Measurements from ENCODE around the gene ATP8B3.
"Not testable (repeated sequence)": the region's sequence is repeated elsewhere in the genome, so short reads cannot be mapped to it uniquely, and the experiment has no call there.

Gene ATP8B3

DNA sequence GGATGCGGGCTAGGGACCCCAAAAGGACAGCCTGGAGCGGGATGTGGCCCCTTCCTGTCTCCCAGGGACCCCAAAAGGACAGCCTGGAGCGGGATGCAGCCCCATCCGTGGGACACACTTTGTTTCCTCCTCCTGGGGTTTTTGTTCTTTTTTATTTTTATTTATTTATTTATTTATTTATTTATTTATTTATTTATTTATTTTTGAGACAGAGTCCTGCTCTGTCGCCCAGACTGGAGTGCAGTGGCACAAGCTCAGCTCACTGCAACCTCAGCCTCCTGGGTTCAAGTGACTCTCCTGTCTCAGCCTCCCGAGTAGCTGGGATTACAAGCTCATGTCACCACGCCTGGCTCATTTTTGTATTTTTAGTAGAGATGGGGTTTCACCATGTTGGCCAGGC lies 14.8 kb downstream of the ATP8B3 start:
- not testable (repeated sequence) for DNase-seq (ENCODE audit: low spot score)

DNA sequence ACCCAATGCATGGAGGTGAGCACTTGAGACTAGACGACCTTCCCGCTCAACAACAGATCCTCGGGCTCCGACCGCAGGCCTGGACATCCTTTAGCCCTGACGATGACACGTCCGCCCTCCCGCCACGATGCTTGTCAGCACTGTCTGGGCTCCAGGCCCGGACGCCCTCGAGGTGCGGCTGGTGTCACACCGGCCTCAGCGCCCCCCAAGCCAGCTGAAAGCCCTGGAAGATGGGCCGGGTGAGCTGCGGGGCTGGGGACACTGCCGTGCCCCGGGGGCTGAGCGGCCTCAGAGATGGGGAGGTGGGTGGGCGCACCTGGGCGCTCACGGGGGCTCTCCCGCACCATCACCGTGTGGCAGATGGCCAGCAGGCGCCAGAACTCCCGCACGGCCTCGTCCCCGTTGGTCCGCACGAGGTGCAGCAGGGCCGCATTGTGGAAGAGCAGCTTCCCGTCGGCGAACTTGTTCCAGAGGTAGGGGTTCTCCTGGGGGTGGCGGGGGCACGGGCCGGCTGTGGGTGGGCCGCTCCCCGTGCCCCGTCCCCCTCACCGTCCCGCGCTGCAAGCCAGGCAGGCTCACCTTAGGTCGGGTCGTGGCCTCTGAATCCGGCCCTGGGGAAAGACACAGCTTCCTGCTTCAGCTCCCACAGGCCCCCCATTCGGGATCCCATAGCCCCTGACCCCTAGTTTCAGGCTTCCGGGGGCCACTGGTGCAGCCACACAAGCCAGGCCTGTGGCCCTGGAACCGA lies 15.5 kb downstream of the ATP8B3 start:
- DNase-seq (ENCODE audit: low spot score), result no peak

DNA sequence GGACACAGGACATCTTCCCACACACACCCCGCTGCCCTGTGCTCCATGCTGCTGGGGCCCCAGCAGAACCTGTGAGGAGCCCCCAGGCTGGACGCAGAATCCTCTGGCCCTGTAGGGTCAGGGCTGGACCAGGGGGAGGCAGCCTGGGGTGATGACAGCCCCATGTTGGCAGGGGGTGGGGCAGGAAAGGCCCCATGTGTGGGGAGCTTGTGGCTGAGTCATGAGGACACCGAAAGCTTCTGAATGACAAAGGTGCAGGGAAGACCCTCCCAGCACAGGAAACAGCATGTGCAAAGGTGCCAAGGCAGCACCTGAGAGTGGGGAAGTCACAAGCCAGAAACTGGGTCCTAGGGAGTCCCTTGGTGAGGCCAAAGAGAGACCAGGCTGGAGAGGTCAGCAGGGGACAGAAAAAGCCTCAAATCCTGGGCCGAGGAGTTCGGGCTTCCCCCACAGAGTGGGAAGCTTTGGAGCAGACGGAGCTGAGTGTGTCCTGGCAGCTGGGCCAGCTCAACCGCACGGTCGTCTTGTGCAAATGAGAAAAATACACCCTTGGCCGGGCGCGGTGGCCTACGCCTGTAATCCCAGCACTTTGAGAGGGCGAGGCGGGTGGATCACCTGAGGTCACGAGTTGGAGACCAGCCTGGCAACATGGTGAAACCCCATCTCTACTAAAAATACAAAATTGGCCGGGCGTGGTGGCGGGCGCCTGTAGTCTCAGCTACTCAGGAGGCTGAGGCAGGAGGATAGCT lies 17.5 kb downstream of the ATP8B3 start:
- DNase-seq (ENCODE audit: low spot score), result no peak

DNA sequence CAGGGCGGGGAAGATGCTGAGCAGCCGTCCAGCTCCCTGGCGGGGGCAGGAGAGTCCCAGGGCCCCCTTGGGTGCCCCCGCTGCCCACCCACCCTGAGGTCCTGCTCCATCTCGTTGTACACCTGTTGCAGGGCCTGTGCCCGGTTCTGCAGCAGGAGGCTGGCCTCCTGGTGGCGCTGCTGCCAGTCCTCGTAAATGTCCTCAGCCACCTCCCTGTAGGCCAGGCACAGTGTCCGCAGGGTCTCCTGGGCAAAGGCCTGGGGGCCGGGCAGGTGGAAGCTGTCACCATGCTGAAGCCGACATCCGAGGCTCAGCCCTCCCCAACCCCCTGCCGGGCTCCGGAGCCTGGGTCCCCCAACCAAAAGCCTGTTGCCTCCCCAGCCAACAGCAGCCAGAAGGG lies 20.2 kb downstream of the ATP8B3 start:
- DNase-seq (ENCODE audit: low spot score), result no peak

DNA sequence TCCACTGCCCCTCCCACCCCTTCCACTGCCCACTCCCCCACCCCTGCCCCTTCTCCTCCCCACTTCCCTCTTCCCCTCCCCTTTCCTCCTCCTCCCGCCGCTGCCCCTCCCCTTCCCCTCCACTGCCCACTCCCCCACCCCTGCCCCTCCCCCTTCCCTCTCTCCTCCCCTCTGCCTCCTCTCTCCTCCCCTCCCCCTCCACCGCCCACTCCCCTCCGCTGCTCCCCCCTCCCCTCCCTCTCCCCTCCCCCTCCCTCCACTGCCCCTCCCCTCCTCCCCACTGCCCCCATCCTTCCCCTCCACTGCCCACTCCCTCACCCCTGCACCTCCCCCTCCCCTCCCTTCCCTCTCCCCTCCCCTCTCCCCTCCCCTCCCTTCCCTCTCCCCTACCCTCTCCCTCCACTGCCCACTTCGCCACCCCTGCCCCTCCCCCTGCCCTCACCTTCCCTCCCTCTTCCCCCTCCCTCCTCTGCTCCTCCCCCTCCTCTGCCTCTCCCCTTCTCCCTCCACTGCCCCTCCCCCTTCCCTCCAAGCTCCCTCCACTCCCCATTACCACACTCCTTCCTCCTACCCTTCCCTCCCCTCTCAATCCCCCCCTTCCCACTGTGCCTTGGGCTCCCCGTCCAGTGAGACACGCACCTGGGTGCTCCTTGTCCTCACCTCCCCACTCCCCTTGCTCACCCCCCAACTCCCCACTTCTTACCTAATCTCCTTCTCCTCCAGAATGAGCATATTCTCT lies 21.9 kb downstream of the ATP8B3 start:
- no peak for DNase-seq (ENCODE audit: low spot score)

DNA sequence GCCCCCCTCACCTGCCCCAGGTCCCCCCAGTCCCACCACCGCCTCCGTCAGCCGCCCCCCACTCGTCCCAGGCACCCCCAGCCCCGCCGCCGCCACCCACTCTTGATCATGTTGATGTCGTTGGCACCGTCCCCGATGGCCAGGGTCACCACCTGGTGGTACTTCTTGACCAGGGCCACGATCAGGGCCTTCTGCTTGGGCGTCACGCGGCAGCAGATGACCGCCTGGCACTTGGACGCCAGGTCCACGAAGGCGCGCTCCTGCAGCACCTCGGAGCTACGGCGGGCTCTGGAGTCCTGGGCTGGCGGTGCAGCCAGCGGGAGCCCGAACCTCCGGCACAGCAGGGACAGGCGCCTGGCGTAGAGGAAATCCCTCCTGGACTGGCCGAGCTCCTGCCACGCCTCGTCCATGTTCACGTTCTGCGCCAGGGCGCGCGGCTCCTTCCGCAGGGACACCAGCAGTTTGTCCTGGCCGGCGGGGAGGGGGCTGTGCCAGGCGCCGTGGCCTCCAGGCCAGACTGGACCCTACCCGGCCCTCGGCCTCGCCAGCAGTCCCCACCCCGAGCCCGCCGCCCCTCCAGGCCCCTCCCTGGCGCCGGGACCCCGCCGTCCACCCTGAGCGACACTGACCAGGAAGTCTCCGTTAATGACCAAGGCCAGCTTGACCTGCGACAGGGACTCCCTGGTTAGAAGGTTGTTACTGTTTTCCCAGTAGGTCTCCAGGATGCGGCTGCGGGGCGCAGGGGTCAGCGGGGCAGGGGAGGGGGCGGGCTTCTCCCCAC lies 22.6 kb downstream of the ATP8B3 start:
- no peak for DNase-seq (ENCODE audit: low spot score)

DNA sequence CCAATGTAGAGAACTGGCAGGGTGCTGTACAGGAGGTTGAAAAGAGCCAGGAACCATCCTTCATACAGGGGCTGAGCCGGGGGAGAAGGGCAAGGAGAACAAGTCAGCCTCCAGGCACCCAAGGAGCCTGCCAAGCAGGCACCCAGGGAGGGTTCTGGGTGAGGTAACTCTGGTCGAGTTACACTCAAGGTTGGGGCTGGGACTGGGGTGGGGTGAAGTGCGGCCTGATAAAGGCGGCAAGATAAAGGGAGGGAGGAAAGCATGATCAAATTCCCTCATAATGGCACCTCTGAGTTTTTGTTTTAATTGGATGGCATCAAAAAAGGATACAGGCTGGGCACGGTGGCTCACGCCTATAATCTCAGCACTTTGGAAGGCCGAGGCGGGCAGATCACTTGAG lies 25.0 kb downstream of the ATP8B3 start:
- DNase-seq (ENCODE audit: low spot score), result no peak

DNA sequence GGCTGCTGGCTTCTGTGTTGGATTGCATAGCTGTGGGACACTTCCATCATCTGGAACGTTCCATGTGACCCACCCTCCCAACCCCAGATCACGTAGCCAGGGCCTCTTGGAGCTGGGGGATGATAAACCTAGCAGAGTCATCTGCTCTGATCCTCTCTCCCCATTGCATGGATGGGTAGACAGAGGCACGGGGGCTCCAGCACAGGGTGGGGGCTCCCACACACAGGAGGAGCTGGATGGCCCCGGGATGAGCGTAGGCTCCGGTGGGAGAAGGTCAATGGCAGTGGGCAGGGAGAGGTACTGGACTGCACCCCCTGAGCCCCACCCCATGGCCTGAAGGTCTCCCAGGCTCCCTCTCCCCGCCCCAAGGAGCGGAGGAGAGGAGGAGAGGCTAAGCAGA lies 25.4 kb downstream of the ATP8B3 start:
- DNase-seq (ENCODE audit: low spot score), result no peak

DNA sequence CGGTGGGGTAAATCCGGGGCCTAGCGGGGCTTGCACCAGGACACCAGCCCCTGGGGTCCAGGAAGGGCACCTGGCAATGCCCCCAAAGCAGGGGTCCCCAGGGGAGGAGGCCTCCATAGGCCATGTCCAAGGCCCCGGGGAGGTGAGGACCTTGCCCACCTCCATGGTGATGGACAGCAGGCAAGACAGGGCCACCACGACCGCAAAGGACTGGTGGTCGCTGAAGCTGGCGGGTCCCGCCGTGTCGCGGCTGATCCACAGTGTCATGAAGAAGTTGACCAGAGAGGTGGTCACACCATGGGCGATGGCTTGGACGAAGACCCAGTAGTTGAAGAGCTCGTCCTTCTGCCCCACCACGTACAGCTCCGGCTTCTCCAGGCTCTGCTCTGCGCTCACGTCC lies 26.8 kb downstream of the ATP8B3 start:
- DNase-seq (ENCODE audit: low spot score), result no peak

DNA sequence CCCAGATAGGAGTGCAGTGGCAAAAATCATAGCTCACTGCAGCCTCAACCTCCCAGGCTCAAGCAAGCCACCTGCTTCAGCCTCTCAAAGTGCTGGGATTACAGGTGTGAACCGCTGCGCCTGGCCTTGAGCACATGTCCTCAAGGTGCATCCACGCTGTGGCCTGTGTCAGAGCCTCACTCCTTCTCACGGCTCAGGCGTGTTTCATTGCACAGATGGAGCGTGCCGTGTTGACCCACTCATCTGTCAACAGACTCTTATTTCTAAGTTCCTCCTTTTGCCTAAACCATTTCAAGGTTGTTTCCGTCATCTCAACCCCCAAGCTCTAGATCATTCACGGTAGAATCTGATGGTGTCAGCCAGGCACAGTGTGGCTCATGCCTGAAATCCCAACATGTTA lies 28.2 kb downstream of the ATP8B3 start:
- DNase-seq (ENCODE audit: low spot score), result no peak

DNA sequence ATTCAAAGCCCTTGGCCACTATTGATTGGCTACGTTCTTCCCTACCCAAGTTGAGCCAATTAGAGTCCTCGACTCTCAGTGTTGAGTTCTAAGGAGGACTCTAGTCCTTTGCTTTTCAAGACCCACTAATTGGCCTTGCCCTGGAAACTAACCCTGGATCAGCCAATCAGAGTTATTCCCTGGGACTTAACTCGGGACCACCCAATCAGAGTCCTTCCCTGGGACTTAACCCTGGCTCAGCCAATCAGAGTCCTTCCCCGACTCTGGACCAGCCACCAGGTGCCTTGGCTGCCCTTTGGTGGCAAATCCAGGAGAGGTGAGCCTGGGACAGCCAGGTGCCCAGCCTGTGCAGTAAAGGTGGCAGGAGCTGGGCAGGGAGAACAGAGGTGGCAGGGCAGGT lies 28.7 kb downstream of the ATP8B3 start:
- DNase-seq (ENCODE audit: low spot score), result no peak

DNA sequence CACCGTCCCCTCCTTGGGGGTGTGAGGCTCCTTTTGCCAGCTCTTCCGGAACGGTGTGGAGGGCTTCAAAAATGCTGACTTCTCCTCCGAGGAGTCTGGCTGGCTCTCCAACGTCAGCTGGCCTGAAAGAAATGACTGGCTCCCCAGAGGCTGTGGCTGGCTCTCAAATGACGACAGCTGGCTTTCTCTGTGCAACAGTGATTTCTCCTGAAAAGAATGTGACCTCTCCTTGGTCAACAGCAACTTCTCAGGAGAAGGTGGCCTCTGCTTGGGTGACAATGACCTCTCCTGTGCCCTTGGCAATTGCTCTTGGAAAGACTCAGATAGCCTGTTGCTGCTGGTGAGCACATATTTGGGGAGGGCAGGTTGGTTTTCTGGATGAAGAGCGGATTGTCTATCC lies 29.6 kb downstream of the ATP8B3 start:
- no peak for DNase-seq (ENCODE audit: low spot score)

DNA sequence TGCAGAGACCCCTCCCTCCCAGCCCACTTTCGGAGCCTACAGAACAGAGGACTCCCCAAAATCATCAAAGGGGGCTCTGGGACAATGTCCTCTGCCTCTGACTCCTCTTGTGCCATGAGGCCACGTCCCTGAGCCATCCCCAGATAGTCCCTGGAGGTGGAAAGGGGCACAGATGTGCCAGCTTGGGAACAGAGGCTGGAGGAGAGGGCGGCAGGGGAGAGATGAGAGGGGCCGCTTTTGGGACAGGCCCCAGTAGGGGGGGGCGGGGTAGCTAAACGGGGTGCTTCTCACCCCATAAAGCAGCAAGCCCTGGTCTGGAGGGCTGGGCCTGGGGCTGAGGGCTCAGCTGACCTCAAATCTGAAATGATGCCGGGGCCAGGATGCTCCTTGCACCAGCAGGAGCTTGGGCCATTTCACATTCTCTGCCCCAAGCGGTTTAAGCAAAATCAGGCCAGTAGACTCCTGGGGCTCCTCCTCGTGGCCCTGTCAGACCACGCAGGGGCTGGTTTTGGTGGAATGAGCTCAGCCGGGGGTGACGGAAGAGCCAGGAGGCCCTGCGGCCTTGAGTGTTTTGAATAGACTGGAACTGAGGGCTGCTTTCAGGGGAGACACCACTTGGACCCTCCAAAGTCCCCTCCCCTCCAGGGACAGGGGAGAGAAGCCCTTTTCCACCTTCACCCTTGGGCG lies 31.7 kb downstream of the ATP8B3 start:
- no peak for DNase-seq (ENCODE audit: low spot score)

DNA sequence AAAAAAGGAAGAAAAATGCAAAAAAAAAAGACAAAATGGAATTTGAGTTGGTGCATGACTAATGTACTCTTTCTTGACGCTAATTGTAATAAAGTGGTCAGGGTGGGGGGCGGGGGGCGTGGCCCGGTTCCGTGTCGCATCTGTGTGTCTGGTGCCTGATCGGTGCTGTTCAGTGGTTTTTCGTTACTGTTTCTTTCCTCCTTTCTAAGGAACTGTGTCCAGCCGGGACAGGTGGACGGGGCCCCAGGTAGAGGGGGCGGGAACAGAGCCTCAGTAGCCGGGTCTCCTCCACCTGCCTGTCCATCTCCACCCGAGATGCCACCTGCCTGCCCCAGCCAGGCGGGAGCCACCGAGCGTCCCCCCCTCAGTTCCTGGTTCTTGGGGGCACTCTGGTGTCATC lies 32.5 kb downstream of the ATP8B3 start:
- DNase-seq (ENCODE audit: low spot score), result no peak

DNA sequence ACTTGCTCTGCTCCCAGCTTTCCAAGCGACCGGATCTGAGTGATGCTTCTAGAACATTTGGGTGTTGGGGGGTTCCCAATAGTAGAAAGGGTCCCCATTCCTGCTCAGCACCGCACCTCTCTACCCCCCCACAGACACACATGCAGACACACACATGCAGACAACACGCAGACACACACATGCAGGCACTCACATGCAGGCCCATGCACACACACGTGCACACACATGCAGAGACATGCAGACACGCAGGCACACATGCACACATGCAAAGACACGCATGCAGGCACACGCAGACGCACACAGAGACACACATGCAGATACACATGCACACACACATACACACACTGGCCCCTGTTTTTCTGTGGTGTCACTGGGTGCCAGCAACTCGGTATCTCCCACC lies 34.9 kb downstream of the ATP8B3 start:
- no peak for DNase-seq (ENCODE audit: low spot score)

DNA sequence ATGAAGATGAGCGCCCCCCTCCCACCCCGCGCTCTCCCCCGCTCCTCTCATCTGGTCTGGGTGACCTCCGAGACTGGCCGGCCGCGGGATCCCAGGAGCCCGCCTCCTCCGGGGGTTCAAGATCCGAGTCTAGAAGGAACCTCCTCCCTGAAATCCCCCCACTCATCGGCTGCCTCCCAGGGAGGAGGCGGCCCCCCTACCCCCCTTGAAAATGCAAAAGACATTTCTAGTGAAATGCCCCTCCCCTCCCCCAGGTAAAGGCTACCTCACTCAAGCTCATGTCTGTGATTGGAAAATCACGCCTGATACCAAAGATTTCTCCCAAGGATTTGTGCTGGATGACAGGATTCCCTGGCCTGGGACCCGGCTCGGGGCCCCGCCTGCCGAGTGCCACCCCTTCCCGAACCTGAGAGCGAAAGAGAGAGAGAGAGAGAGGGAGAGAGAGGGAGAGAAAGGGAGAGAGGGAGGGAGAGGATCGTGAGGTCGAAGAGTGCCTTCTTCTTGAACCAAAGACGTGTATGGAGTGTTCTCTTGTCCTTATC lies 35.4 kb downstream of the ATP8B3 start:
- DNase-seq (ENCODE audit: low spot score), result no peak

DNA sequence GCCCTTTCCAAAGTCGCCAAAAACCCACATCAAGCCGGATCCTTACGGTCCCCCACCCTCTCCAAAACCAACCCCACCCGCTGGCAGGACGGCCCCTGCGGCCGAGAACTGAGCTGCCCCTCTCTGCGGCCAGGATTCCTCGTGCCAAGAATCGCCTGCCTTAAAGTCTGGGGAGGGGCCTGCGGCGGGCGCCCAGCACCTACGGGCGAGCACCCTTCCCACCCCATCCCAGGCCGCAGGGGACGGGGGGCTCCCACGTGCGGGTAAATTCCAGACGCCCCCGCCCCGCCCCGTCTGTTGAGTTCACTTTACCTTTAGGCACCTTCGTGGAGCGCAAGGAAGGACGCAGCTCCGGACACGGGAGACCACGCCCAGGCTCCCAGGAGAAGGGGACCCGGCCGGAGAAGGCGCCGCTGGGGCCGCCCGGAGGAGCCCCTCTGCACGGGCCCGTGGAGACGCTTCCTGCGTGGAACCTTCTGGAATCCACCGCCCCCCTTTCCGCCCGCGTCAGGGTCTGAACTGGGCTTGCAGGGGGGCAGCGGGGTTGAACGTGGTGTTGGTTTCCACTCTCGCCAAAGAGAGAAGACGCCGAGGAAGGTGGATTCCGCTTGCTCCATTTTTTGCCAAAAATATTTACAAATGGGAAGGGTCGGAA lies 36.0 kb downstream of the ATP8B3 start:
- no peak for DNase-seq (ENCODE audit: low spot score)

DNA sequence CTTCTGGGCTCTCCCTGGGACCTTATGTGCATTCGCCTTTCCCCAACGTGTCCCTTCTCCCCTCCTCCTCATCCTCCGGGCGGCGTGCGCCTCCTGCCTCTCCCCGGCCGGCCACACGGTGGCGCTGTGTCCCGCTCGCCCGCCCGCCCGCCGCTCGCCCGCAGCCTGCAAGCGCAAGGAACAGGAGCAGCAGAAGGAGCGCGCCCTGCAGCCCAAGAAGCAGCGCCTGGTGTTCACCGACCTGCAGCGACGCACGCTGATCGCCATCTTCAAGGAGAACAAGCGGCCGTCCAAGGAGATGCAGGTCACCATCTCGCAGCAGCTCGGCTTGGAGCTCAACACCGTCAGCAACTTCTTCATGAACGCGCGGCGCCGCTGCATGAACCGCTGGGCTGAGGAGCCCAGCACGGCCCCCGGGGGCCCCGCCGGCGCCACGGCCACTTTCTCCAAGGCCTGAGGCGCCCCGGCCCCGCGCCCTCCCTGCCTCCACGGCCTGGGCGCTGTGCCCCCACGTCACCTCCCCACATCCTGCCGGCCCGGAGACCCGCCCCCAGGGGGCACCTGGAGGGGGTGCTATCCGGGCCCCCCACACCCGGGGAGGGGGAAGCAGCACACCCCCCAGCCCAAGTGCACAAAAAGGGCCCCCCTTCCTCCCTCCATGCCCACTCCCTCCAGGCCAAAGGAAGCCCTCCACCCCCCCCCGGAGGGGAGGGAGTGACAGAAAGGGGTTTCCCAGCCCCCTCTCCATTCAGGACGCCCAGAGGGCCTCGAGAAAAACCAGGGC lies 36.9 kb downstream of the ATP8B3 start:
- DNase-seq (ENCODE audit: low spot score), result no peak

DNA sequence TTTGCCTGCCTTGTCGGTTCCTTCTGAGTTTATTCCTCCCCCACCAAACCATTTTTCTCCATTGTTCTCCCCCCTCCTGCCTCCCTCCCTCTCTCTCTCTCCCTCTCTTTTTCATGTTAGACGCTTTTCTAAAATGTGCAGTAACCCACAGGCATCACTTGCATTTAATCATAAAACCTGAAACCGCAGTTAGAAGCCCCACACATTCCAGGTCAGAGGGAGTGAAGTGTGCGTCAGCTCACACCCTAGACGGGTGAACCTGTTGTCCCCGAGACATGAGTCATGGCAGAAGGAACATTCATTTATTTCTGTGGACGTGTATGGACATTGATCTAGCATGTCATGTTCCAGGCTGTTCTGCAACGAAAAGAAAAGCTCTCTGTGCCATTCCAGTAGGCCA lies 38.9 kb downstream of the ATP8B3 start:
- no peak for DNase-seq (ENCODE audit: low spot score)

All from Ammon's horn (tissue), 1 donor.